H7 (cell line): Measurements from ENCODE around the gene BCL7B. TPM values are rescaled to one million over a fixed set of nuclear protein-coding genes. Genes with fewer than 3 reads are reported as not detected.
A peak's percentile ranks its signal among the peaks of the same experiment; 100 is the strongest.
"Not testable (repeated sequence)": the region's sequence is repeated elsewhere in the genome, so short reads cannot be mapped to it uniquely, and the experiment has no call there.

Source experiments
- DNase-seq: peaks from one replicate; pipeline ENCODE4 v3.0.0; 2012
- H3K27me3 ChIP-seq: 2 replicates; pipeline ENCODE4 v1.6.0; 2011; ENCODE audit warnings: mild to moderate bottlenecking, low read length; ENCODE audit not compliant: control insufficient read depth, insufficient read depth
- H3K36me3 ChIP-seq: replicated peaks from 2 replicates; pipeline ENCODE4 v1.5.1; 2011; ENCODE audit warnings: low read length; ENCODE audit not compliant: control insufficient read depth, insufficient read depth
- H3K4me3 ChIP-seq: 2 replicates; pipeline ENCODE4 v1.5.1; 2011; ENCODE audit warnings: low read depth, mild to moderate bottlenecking, control low read depth, low read length, moderate library complexity; ENCODE audit not compliant: insufficient read depth
- total RNA-seq: library from RNA; depleted of rRNA; stranded (reverse); fragments of >200 nt; shearing (Covaris generic); gene quantifications from 2 replicates; pipeline ENCODE4 v1.2.3, GENCODE V29; 2014

BCL7B gene
- total RNA-seq, 1 experiment from 2014 or later, result 23.3 TPM

DNA sequence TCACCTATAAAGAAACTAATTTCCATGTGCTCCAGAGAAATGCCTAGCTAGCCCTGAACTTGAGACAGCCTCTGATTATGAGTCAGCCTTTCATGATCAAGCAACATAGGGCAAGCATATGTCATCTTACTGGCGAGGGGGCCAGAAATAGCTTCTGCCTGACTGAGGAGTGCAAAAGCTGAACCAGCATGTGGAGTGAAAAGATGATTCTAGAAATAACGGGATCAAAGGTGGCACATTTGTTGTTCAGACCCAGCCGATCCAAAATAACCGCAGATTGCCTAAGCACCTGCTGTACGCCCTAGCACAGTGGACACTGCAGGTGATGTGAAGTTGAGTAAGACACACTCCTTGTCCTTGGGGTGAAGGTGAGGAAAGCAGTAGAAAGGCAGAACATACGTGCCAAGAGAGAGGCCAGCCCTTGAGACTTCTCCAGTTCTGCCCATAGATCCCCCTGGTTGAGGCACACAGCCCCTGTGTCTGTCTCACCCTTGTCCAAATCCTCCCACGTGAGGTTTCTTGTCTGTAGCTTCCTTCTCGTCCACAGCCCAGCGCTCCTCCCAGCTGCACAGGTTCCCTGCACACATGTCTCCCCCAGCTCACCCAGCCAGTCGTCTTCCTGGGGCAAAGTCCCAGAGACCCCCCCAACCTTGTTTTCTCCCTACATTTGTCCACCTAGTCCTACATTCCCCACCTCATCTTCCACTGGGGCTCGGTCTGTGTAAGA lies 2.8 kb upstream of the BCL7B start:
- Histone ChIP-seq H3K27me3 (peaks cover 6% of the 10 kb centered on the region), H3K36me3 (no peaks in the 10 kb centered on the region), H3K4me3 (no peak overlapping the region)
- DNase-seq, result no peak

GRCh38 chr7:73557108-73557396 lies 438 bp downstream of the BCL7B start:
- H3K36me3 ChIP-seq, result no peaks in the 10 kb centered on the region; the same call in 1 of the 2 replicates

DNA sequence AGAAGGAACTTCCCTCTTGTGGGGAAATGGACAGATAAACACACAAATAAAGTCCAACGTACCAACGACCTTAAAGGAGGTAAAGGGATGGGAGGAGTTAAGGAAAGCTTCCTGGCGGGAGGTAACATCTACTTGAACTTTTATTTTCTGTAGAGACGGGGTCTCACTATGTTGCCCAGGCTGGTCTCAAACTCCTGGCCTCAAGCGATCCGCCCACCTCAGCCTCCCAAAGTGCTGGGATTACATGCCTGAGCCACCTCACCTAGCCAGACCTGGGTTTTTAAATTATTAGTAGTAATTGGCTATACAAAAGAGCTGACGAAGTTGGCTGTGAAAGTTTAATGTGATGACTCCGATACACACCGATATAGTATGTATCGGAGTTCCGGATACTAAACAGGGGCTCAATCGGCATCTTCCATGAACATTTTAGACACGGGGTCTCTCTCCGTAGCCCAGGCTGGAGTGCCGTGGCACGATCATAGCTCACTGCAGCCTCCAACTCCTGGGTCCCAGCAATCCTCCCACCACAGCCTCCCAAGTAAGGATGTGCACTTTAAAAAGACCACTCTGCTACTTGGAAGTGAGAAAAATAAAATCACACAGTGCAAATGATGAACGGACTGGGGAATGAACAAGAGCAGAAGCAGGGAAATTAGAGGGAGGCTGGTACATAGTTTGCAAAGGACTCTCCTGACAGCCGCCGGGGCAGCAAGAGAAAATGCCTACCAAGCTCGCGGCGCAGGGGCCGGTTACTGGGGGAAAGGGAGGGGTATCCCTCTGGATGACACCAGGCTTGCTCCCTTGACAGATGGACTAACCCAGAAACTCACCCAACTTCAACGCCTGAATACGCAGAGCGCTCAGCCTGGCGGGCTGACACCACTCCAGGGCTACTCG lies 1.0 kb downstream of the BCL7B start:
- H3K27me3 ChIP-seq, result peaks cover 6% of the 10 kb centered on the region
- H3K4me3 ChIP-seq, result peak overlapping the region; percentile 80
- H3K36me3 ChIP-seq, result no peaks in the 10 kb centered on the region; the same call in 1 of the 2 replicates
- DNase-seq, result no peak

More at GRCh38 chr7:73557108-73557396, 438 bp downstream of the BCL7B start:
- Histone ChIP-seq H3K4me3 (peak overlapping the region; percentile 80), H3K27me3 (peaks cover 6% of the 10 kb centered on the region)
- DNase-seq, result peak; percentile 99

DNA sequence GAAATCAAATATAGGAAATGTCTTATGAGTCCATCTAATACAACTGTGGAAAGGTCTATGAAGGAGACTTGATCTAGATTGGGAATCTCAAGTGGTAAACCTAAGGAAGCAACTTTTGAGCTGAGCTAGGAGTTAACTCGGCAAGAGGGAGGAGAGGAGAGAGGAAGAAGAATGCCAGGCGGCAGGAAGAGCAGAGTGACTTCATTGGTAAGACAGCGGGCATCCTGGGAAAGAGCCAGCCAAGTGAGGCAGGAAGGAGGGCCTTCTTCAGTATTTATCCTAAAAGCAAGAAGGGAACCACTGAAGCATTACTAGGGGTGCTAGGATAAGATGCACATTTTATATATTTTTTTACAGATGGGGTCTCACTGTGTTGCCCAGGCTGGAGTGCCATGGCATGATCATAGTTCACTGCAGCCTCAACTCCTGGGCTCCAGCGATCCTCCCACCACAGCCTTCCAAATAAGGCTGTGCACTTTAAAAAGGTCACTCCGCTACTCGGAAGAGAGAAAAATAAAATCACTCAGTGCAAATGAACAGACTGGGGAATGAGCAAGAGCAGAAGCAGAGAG lies 2.0 kb downstream of the BCL7B start:
- H3K36me3 ChIP-seq, result peaks cover 3% of the 10 kb centered on the region
- no peak for DNase-seq
- H3K27me3 ChIP-seq, result peaks cover 6% of the 10 kb centered on the region
- no peak overlapping the region for H3K4me3 ChIP-seq

DNA sequence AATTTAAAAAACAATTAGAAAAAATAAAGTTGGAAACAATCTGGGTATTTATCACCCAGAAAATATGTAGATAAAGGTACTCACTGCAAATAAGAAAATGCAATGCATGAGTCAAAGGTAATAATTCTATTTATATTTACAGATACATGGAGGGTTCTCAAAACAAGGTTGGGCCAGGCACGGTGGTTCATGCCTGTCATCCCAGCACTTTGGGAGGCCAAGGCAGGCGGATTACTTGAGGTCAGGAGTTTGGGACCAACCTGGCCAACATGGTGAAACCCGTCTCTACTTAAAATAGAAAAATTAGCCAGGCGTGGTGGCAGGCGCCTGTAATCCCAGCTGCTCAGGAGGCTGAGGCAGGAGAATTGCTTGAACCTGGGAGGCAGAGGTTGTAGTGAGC lies 7.4 kb downstream of the BCL7B start:
- H3K27me3 ChIP-seq, H3K4me3 ChIP-seq, DNase-seq, H3K36me3 ChIP-seq: not testable (repeated sequence)

GRCh38 chr7:73549176-73549575 lies 8.3 kb downstream of the BCL7B start:
- H3K27me3 ChIP-seq, result no peaks in the 10 kb centered on the region
- H3K36me3 ChIP-seq, result peaks cover 4% of the 10 kb centered on the region

DNA sequence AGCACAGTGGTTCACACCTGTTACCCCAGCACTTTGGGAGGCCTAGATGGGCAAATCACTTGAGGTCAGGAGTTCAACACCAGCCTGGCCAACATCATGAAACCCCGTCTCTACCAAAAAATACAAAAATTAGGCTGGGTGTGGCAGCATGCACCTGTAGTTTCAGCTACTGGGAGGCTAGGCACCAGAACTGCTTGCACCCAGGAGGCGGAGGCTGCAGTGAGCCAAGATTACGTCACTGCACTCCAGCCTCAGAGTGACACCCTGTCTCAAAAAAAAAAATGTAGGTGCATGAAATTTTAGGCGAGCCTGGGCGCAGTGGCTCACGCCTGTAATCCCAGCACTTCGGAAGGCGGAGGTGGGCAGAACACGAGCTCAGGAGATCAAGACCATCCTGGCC lies 9.6 kb downstream of the BCL7B start:
- DNase-seq, result no peak
- Histone ChIP-seq H3K4me3 (no peak overlapping the region), H3K36me3 (peaks cover 6% of the 10 kb centered on the region), H3K27me3 (no peaks in the 10 kb centered on the region)

More at GRCh38 chr7:73549176-73549575, 8.3 kb downstream of the BCL7B start:
- H3K4me3 ChIP-seq, result no peak overlapping the region
- no peak for DNase-seq

DNA sequence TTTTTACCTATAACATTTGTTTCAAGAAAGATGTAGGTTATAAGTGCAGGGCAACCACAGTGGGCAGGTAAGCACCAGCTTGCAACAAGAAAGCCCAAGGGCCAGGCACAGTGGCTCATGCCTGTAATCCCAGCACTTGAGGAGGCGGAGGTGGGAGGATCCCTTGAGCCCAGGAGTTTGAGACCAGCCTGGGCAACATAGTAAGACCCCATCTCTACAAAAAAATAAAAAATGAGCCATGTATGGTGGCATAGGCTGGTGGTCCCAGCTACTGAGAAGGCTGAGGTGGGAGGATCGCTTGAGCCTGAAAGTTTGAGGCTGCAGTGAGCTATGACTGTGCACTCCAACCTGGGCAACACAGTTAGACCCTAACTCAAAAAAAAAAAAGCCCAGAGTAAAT lies 12.8 kb downstream of the BCL7B start:
- H3K4me3 ChIP-seq, result no peak overlapping the region
- no peaks in the 10 kb centered on the region for H3K27me3 ChIP-seq
- no peak for DNase-seq
- peaks cover 7% of the 10 kb centered on the region for H3K36me3 ChIP-seq

DNA sequence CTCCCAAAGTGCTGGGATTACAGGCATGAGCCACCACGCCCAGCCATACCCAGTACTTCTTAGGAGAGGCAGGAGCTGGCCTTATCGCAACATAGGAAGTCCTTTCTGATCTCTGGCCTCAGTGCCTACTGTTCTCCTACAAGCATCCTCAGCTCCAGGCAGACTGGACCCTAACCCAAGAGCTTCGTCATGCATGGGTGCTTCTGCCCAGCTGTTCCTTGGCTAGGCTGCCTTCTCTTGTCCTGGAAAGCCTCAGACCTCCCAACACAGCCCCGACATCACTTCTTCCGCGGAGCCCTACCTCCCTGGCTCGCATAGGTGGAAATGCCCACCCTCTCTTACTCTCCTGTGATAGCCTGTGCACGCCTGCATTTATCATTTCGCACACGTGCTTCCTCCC lies 15.8 kb downstream of the BCL7B start:
- Histone ChIP-seq H3K27me3 (no peaks in the 10 kb centered on the region), H3K4me3 (no peak overlapping the region), H3K36me3 (peaks cover 12% of the 10 kb centered on the region)
- no peak for DNase-seq

- Histone ChIP-seq H3K4me3 (no peak overlapping the region), H3K27me3 (no peaks in the 10 kb centered on the region), H3K36me3 (peaks cover 15% of the 10 kb centered on the region)
- no peak for DNase-seq
Measured at GRCh38 chr7:73539709-73540108, 17.8 kb downstream of the BCL7B start.

DNA sequence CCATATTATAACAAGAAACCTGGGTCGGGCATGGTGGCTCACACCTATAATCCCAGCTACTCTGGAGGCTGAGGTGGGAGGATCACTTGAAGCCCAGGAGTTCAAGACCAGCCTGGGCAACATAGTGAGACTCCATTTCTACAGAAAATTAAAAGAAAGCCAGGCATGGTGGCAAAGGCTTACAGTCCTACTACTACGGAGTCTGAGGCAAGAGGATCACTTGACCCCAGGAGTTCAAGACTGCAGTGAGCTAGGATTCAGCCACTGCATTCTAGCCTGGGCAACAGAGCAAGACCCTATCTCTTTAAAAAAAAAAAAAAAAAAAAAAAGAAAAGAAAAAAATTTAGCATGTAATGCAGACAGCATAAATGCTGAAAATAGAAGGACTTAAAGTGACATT lies 19.0 kb downstream of the BCL7B start:
- H3K27me3 ChIP-seq, H3K4me3 ChIP-seq, DNase-seq: not testable (repeated sequence)
- H3K36me3 ChIP-seq, result peaks cover 13% of the 10 kb centered on the region

DNA sequence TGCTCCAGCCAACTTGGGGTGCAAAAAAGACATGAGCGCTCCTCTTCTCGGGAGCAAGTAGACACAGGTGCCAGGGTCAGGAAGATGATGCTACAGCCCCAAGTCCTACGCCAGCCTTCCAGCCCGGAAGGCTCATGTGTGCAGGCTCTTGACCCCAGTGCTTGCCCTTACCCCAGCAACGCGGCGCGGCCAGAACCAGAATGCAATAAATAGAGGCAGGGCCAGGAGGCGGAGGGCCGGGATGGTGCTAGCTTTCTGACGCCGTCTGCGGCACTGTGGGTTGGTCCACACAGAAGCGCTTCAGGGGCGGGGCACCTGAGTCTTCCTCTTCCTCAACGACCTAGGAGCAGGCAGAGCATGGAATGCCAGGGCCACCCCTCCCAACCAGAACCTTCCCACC lies 20.4 kb downstream of the BCL7B start:
- no peak for DNase-seq
- Histone ChIP-seq H3K27me3 (no peaks in the 10 kb centered on the region), H3K36me3 (peaks cover 13% of the 10 kb centered on the region), H3K4me3 (no peak overlapping the region)

- DNase-seq, result no peak
- no peak overlapping the region for H3K4me3 ChIP-seq
- no peaks in the 10 kb centered on the region for H3K27me3 ChIP-seq
- peaks cover 13% of the 10 kb centered on the region for H3K36me3 ChIP-seq
Measured at GRCh38 chr7:73536479-73536878, 21.0 kb downstream of the BCL7B start.

GRCh38 chr7:73535918-73536317 lies 21.6 kb downstream of the BCL7B start:
- DNase-seq, H3K4me3 ChIP-seq, H3K27me3 ChIP-seq: not testable (repeated sequence)
- peaks cover 13% of the 10 kb centered on the region for H3K36me3 ChIP-seq

- H3K4me3 ChIP-seq, result no peak overlapping the region
- no peak for DNase-seq
- no peaks in the 10 kb centered on the region for H3K27me3 ChIP-seq
- peaks cover 5% of the 10 kb centered on the region for H3K36me3 ChIP-seq
Measured at GRCh38 chr7:73533742-73534141, 23.7 kb downstream of the BCL7B start.
